Stimulated activated CD4-positive, alpha-beta T cell treated with anti-CD3 and anti-CD28 coated beads, Interleukin-4, amount 100 ng/mL, for 1 hour (primary cell): Measurements from ENCODE around the gene RBL2.

Experiments
- DNase-seq: peaks from one replicate; pipeline ENCODE4 v3.0.0-alpha.2; 2020

The RBL2 gene

DNA sequence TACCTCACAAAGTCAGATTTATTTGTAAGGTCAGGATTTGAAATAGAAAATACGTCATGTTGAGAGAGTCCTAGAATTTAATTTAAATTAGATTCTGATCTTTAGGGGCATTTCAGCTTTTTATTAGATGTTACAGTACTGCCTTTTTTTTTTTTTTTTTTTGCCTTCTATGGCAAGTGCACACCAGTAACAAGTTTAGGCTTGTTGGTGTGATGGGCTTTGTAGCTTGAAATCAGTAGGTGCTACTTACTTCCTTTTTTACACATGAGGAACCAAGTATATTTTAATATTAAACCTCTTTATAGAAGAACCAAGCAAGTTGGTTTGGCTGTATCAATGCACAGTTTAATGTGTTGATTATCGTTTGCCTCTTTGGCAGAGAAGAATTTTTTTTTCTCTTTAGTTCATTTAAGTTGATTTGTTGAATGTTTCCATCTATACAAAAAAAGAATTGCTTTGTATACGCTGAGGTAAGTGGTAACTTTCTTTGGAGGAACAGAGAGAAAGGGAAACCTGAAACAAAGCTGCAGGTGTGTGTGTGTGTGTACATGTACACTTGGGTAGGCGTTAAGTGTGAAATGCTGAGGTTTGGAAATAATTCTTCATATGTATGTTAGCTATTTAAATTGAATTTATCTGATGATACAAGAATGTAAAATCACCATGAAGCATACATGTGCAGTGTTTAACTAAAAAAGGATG lies 15.7 kb downstream of the RBL2 start:
- DNase-seq: no peak

DNA sequence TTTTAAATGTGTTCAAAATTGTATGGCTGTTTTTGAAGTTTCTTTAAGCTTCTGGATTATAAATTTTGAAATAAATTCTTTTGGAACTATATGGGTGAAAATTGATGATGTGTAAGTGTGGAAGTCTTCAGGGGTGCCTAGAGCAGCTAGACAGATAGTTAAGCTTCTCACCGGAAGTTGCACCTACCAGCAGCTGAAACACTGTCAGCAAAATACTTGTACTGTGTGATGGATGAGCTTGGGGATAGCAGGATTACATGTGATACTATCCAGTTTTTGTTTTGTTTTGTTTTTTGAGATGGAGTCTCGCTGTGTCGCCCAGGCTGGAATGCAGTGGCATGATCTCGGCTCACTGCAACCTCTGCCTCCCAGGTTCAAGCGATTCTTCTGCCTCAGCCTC lies 19.7 kb downstream of the RBL2 start:
- DNase-seq: no peak

DNA sequence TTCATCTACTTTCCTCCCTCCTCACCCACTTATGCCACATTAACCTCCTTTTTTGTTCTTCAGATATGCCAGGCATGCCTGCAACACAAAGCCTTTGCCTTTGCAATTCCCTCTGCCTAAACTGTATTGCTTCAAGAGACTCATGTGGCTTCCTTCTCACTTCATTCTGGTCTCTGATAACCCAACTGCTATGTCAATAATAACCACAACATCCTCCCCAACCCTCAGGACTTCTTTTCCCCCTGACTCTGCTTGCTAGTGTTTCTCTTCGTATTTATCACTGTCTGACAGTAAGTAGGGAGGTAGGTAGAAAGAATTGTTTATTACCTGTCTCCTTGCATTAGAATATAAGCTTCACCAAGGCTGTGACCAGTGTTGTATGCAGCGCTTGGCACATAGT lies 22.4 kb downstream of the RBL2 start:
- DNase-seq: no peak

DNA sequence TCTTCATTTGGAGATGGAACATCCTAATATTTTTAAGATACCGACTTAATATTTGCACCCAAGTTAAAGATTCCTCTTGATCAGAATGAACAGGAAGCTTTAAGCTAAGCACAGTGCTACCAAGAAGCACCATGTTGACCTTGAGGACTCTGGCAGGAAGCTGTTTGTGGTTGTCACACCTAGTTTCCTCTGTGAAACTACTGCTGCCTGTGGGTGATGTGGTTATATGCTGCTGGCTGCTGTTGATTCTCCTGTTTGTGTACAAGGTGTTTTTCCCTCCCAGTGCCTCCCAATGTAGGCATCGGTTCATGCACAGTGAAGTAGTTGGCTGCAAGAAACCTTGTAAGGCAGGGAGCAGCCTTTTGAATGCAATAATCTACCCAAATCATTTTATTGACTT lies 23.4 kb downstream of the RBL2 start:
- peak; percentile 32 for DNase-seq

DNA sequence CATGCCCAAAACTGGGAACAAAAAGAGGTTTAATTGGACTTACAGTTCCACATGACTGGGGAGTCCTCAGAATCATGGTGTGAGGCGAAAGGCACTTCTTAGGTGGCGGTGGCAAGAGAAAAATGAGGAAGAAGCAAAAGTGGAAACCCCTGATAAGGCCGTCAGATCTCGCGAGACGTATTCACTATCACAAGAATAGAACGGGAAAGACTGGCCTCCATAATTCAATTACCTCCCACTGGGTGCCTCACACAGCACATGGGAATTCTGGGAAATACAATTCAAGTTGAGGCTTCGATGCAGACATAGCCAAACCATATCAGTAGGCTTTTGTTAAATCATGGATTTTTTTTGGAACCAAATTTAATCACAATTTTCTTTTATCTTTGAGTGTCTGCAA lies 24.4 kb downstream of the RBL2 start:
- no peak for DNase-seq

DNA sequence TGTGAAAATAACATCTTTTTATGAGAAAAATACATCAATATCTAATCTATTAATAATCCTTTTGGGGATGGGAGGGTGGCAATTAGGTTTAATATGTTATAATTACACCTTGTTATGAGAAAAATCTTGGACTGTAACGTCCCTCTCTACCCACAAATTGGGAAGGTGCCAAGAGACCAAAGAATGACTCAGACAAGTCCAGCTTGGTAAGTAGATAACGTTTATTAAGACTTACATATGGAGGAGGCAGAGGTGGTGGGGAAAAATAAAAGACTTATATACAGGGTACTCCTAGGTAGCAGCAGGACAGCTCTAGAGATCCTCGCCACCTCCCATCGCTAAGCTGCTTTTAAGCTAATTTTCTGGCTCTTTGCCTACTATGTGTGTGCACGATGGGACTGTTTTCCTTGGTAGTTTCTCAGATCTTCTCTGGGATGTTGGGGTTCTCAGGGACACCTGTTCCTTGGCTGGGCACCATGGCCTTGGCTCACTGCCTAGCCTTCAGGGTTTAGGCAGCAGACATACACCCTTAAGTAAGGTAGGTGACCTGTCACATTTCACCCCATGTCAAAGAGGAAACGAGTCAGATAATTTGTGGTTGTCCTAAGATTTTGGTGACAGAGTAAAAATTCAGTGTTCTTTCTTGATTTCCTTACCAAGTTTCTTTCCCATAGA lies 31.5 kb downstream of the RBL2 start:
- DNase-seq: no peak

DNA sequence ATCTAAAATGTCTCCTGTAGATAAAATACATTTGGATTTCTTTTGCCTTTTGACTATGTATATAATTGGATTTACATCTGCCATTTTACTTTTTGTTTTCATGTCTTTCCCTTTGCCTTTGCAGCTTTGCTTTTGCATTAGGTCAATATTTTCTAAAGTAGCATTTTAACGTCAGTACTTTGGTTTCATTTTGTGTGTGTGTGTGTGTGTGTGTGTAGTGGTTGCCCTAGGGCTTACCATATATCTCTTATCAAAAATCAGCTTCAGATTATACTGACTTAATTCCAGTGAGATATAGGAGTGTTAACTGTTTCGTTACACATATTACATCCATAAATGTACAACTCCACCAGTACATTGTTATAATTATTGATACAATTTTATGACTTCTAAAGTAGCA lies 42.6 kb downstream of the RBL2 start:
- no peak for DNase-seq

DNA sequence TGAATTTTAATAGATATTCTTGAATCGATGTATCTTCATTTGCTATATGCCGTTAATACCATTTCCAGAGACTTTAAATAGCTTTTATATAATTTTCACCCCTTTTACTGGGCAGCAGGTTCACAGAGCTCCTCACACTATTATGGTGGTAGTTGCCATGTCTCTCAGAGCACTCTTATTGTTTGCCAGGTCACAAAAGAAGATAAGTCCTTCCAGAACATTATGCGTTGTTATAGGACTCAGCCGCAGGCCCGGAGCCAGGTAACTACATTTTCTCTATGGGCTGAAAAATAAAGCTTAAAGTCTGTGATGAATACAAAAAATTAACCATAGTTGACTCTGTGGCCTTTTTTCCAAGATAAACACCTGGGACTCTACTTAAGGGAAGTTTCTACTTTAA lies 44.7 kb downstream of the RBL2 start:
- DNase-seq: no peak

DNA sequence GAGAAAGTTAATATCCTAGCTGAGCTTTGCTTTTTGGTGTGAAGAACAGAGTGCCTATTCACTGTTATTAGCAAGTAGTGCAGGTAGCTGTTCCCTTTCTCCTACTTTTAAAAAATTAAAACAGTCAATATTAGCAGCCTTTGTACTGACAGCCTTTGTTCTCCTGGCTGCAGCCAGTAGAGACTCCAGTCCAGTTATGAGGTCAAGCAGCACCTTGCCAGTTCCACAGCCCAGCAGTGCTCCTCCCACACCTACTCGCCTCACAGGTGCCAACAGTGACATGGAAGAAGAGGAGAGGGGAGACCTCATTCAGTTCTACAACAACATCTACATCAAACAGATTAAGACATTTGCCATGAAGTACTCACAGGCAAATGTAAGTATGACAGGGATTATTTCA lies 46.1 kb downstream of the RBL2 start:
- DNase-seq: no peak

DNA sequence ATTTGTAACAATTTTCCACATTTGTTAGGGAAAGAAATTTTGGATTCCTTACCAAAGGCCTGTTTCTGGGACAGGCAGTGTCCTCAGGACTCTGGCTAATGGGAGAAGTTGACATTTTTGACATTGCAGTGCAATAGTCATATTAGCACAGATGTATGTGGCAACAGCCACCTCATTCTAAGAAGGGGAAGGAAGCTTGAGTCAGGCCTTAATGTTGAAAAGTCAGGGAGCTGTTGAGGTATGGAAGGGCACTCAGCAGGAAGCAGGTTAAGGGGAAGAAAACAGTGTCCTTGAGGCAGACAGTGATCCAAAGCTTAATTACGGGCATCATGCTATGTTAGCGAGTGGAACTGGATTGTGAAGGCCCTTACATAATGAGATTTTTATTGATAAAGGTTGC lies 47.9 kb downstream of the RBL2 start:
- DNase-seq: no peak

DNA sequence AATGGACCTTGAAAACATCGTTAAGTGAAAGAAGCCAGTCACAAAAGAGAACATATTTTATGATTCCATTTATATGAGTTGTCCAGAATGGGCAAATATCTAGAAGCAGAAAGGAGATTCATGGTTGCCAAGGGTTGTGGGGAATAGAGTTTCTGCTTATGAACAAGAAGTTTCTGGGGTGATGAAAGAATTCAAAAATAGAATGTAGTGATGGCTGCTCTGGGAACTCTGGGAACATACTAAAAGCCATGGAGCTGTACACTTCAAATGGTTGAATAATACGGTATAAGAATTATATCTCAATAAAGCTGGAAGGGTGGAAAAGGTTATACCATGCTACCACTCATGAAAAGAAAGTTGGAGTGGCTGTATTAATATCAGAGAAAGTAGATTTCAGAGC lies 50.3 kb downstream of the RBL2 start:
- no peak for DNase-seq

DNA sequence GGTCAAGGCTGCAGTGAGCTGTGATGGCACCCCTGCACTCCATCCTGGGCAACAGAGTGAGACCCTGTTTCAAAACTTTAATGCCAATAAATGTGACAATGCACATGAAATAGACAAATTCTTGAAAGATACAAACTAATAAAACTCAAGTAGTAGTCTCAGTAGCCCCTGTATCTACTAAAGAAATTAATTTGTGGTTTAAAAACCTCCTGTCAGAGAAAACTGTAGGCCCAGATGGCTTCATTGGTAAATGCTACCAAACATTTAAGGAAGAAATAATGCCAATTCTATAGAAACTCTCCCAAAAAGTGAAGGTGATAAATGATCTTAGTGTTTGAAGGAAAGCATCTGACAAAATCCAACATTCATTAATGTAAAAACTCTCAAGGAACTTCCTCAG lies 52.0 kb downstream of the RBL2 start:
- DNase-seq: no peak

DNA sequence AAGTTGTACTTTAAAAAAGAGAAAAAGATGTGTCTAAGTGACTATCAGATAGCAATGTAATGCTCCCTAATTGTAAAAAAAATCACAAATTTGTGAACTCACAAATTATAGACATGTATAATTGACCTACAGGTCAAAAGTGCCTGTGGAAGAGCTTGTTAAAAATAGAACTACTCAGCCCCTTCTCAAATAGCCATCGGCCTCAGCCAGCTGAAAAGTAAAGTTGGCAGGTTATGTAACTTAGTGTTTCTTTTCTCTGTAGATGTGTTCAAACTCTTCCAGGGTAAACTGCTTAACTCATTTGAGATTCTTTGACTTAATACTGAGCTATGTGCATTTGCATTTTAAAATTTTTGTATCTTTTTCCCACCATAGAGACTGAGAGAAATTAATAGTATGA lies 55.5 kb downstream of the RBL2 start:
- no peak for DNase-seq

DNA sequence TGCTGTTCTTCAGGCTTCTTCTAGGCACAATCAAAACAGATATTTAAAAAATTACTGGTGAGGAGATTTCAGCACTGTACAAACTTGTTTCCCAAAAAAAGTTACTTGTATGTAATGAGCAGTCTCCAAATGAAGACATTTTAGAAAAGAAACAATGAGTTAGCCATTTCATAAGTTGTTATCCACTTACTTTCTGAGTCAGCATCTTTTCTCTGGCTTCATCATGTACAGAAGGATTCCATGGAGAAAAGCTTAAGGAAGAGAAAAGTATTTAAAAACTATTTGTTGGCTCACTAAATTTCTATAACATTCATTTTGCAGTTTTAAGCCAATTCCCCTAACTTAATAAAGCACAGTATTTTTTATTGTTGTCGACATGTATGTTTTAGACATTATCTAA lies 58.2 kb downstream of the RBL2 start:
- no peak for DNase-seq

DNA sequence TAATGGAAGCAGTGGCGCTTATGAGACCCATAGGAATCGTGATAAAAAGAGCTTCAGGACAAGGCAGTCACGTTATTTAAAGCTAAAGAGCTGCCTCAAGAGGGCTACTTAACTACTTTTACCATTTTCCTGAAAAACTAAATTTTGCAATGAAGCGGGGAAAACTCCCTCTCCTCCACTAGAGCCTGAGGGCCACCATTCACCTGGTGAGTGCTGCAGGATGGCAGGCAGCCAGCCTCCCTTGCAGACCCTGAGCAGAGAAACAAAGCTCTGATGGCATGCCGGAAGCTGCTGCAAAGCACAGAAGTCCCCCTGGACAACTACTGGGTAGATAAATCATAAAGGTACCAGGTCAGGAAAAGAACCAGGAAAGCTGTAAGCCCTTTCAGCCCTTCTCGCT lies 60.4 kb downstream of the RBL2 start:
- DNase-seq: no peak

DNA sequence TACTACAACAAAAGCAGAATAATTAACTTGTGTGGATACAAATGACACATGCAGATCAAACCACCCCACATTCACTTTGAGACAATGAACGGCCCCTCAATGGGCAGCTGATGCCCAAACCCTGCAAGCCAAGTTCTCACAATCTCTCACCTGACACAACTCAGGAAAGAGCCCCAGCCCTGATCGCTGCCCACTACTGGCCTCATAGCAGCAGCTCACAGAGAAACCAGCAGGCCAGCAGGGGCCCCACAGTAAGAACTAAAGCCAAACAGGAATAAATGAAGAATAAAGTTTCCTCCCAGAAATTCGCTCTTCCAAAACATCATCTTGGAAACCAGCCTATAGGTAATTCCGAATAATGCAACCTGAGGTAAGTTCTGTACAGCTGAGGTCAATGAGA lies 61.1 kb downstream of the RBL2 start:
- DNase-seq: no peak

DNA sequence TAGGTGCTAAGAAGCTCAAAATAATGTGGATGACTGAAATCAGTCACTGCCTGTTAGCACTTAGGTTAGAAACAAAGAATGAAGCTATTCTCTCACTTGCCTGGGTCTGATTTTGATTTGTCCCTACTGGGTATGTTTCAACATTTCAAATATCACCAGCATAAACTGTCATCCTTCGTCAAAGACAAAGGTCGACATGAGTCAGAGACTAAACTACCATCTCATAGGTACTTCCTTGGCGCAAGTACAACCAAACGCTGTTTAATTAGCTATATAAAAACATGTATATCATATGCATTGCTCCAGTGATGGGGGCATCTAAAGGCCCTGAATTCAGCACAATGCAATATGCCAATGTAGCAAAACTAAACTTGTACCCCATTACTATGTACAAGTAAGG lies 64.7 kb downstream of the RBL2 start:
- DNase-seq: no peak

DNA sequence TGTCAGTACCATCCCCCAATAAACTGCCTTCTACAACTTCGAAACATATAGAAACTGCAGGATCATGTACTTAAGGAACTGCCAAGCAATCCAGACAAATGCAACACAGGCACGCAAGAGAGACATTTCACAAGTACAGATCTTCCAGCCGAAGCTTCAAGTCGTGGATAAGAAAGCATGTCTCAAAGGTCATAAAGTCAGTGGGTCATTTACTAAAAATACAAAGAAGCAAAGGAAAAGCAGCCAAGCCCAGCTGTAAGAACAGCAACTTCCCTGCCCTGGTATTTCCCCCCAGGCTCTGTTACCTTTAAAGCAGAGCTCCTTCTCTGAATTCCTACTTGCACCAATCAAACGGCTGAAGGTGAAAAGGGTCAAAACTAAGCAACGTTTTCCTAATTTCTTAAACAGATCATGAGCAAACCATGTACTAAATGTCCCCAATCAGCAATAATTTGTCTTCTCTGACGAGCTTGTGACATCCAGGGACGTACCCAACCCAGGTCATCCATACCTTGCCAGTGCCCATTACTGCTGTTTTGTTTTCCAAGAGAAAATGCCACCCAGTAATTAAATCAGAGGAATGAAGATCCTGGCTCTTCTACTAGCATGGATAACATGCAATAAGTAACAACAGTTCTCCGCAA lies 67.1 kb downstream of the RBL2 start:
- no peak for DNase-seq

DNA sequence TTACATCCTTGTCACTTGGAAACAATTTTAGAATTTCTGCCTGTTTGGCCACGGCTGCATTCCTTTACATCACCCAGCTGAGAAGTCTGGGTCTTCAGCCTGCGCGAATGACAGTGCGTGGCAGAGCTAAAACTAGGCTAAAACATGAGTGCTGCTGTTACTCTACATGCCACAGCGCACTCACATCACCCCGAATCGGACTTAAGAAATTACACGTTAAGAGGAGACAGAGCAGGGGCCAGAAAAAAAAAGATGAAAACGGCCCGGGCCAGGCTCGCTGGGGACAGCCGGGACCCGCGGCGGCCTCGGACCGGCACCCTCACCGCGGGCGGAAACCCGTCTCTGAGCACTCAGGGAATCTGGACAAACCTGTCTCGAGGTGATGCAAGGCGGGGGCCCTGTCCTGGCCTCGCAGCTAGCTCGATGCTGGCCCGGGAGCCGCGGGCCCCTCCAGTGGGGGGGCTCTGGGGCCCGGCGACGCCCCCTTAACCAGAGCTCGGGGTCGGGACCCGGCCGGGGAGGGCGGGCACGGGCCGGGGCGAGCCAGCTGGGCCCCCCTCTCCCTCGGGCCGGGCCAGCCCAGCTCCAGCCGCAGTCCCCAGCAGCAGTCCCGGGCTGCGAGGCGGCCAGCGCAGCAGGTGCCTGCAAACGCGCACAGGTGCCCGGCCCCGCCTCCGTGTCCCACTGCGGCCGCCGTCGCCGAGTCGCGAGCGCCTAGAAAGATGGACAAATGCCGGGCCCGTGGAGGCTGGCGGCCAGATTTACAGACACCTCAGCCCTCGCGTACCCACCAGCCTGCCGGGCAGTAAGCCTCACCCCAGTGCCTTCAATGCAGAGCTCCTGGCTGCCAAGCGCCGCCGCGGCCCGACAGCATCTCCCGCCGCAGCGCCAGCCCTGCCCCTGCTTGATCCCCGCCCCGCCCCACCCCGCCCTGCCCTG lies 68.3 kb downstream of the RBL2 start, which contains the start of gene AKTIP:
TSS of gene AKTIP (minus strand) at position 879 of the 939 bp plus-strand sequence. CDS start 2,950 bp downstream, outside the sequence.
- DNase-seq: peak; percentile 72

DNA sequence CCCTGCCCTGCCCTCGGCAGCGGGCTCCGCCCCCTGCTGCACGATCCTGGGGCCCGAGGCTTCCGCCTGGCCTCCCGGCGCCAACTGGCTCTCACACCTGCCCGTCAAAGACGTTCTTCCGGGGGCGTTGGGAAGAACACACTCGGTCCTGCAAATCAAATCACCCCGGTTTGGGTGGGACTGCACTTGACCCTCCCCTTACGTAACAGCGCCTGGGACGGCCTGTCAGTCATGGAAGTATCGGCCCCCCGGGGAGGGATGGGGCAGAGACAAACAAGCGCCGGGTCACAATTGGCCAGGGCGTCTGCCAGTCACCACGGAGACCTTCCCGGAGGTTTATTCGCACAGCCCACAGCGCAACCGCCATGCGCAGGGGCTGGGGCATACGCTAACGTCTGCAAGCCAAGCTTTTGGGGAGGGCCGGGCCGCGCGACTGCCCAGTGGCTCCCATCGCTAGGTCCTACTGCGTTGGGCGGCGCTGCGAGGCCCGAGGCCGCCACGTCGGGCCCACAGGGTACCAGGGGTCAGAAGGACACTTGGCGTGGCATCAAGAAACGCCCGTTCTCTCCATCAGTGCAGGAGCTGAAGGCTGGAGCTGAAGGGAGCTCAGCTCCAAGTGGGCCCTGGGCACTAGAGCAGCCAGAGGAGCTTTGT lies 69.1 kb downstream of the RBL2 start:
- peak; percentile 100 for DNase-seq

DNA sequence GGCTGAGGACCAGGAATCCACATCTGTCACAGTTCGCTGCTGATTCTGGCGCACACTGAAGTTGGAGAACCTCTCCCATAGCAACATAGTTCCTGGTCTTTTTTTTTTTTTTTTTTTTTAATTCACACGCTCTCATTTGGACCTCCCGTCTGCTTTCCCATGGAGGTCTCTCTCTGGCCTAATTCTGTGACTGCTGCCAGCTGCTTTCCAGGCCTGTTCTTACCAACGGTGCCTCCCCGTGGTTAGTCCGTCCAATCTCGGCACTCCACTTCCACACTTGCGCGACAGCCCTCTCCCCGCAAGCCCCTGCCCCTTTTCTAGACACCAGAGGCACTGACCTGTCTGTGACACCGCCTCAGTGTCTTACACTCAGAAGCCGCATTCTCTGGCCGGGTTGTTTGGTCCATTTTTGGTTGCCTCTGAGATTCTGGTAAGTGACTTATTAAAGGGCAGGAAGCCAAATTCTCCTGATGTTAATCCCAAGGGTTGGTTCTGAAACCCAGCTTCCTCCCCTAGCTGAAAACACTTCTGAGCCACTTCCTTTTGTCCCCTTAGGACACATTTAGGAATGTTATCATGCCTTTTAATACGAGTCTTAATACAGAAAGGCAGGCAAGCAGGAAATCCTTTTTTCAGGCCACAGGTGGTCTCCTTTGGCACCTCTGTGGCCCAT lies 69.9 kb downstream of the RBL2 start:
- DNase-seq: peak; percentile 15

DNA sequence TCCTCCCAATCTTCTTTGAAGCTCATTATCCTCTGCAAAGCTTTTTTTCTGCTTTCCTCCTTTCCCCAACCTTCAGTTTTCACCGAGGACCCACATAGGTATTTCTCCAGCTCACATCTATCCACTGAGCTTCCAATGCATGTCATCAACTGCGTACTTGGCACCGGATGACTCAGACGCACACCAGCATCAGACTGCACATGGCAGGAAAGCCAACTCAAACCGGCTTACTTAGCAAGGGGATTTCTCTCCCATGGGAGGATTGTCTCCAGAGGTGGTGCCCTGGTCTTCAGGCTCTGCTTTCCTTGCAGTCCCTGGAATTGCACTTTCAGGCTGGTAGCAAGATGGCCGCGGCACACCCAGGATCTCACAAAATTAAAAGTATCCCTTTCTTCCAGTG lies 70.4 kb downstream of the RBL2 start:
- DNase-seq: no peak
